Tibial artery (tissue), 4 donors: Measurements from ENCODE around the gene RBX1.

Experiments
- DNase-seq, 2 donors: peaks; one replicate each; pipeline ENCODE4 v3.0.0-alpha.2; 2019
- H3K27ac ChIP-seq, 2 donors: fragments of 200-600 bp; sonication (generic) in 1 of 2; 1 replicate in 1 of 2; 2 replicates in 1 of 2; pipeline ENCODE4 v1.5.1; 2018 to 2019; ENCODE audit warnings: mild to moderate bottlenecking in 1 of 2
- H3K27me3 ChIP-seq, 2 donors: fragments of 200-600 bp; sonication (generic) in 1 of 2; one replicate each; pipeline versions ENCODE4 v1.5.1 to v1.6.0; 2016 to 2019
- H3K36me3 ChIP-seq, 3 donors: fragments of 200-600 bp; sonication (generic) in 2 of 3; one replicate each; pipeline ENCODE4 v1.5.1; 2016 to 2019; ENCODE audit warnings: mild to moderate bottlenecking in 2 of 3
- H3K4me1 ChIP-seq, 4 donors: fragments of 200-600 bp; sonication (generic) in 2 of 4; 1 replicate in 3 of 4; 2 replicates in 1 of 4; pipeline ENCODE4 v1.5.1; 2016 to 2019
- H3K4me3 ChIP-seq, 2 donors: fragments of 200-600 bp; sonication (generic) in 1 of 2; 1 replicate in 1 of 2; 2 replicates in 1 of 2; pipeline ENCODE4 v1.5.1; 2018 to 2019; ENCODE audit warnings: mild to moderate bottlenecking in 2 of 2
- H3K9me3 ChIP-seq, 3 donors: fragments of 200-600 bp; sonication (generic) in 1 of 3; one replicate each; pipeline ENCODE4 v1.5.1; 2016 to 2019
- intact Hi-C: fragments of 100-400 bp; cut with DNase I; formaldehyde crosslinking; loops from one replicate; pipeline ENCODE4 v1.15.0; 2023; ENCODE audit warnings: low total_unique reads
- TF ChIP-seq, protein P1 (sequence below), 2 experiments: fragments of 200-600 bp in 1 of 2; fragments of 450-650 bp in 1 of 2; IDR thresholded peaks; one replicate each; pipeline ENCODE4 v1.5.1; 2017 to 2019; ENCODE audit warnings: antibody characterized with exemption in 2 of 2, mild to moderate bottlenecking in 1 of 2, moderate library complexity in 1 of 2

Gene RBX1

DNA sequence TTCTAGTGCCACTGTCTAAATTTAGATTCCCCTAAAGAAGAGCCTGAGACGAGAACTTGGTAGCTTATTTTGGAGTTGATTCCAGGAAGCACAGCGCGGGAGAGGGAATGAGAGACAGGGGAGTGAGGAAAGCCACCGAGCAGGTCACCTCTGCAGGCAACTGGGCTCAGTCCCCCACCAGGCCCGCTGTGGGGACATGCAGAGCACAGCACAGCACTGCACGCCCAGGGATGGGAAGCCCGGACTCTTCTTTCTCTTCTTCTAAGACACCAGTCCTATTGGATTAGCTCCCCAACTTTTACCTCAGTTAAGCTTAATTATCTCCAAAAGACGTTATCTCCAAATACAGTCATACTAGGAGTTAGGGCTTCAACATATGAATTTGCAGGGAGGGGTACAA, 28.7 kb downstream of the RBX1 start:
- DNase-seq, result no peak
- Histone ChIP-seq H3K9me3 (no peaks in the 10 kb centered on the region), H3K4me3 (no peak overlapping the region), H3K4me1 (no peaks in the 10 kb centered on the region), H3K36me3 (no peaks in the 10 kb centered on the region), H3K27ac (no peak overlapping the region), H3K27me3 (no peaks in the 10 kb centered on the region)
- TF ChIP-seq, protein P1, sequence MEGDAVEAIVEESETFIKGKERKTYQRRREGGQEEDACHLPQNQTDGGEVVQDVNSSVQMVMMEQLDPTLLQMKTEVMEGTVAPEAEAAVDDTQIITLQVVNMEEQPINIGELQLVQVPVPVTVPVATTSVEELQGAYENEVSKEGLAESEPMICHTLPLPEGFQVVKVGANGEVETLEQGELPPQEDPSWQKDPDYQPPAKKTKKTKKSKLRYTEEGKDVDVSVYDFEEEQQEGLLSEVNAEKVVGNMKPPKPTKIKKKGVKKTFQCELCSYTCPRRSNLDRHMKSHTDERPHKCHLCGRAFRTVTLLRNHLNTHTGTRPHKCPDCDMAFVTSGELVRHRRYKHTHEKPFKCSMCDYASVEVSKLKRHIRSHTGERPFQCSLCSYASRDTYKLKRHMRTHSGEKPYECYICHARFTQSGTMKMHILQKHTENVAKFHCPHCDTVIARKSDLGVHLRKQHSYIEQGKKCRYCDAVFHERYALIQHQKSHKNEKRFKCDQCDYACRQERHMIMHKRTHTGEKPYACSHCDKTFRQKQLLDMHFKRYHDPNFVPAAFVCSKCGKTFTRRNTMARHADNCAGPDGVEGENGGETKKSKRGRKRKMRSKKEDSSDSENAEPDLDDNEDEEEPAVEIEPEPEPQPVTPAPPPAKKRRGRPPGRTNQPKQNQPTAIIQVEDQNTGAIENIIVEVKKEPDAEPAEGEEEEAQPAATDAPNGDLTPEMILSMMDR (IDR thresholded peaks at IDR 0.05), result no peak
- intact Hi-C loops, result no loop called here

DNA sequence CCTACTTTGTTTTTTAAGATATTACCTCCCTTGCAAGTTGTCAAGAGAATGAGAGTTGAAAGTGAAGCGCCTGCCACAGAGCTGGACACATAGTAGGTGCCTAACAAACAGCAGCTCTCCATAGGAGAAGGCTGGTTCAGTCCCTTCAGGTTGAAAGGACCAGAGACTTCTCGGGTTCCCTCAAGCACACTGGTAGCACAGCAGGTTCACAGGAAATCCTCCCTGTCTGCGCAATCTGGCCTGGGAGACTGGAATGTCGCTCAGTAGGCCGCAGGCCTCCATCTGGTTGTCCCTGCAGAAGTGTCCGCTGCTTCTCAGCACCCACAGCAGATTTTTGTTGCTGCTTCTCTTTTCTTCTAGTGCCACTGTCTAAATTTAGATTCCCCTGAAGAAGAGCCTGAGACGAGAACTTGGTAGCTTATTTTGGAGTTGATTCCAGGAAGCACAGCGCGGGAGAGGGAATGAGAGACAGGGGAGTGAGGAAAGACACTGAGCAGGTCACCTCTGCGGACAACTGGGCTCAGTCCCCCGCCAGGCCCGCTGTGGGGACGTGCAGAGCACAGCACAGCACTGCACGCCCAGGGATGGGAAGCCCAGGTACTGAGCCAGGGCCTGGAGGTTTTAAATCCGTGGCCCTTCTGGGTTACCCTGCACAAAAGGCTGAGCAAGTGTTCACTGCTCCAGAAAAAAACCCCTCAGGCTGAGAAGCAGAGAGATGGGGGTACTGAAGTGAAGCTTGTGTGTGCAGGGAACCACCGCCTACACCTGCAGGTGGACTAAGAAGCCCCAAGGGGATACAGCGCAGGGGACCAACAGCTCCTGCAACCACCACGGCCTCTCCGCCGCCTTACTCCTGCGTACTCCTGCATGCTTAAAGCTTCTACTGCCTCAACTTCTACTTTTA, 31.6 kb downstream of the RBX1 start:
- no peak overlapping the region for H3K27ac ChIP-seq
- H3K27me3 ChIP-seq, result no peaks in the 10 kb centered on the region
- H3K4me1 ChIP-seq, result no peaks in the 10 kb centered on the region
- TF ChIP-seq, protein P1 (IDR thresholded peaks at IDR 0.05), result no peak
- no peak overlapping the region for H3K4me3 ChIP-seq
- DNase-seq, result no peak
- no peaks in the 10 kb centered on the region for H3K9me3 ChIP-seq
- intact Hi-C loops, result no loop called here
- H3K36me3 ChIP-seq, result no peaks in the 10 kb centered on the region

DNA sequence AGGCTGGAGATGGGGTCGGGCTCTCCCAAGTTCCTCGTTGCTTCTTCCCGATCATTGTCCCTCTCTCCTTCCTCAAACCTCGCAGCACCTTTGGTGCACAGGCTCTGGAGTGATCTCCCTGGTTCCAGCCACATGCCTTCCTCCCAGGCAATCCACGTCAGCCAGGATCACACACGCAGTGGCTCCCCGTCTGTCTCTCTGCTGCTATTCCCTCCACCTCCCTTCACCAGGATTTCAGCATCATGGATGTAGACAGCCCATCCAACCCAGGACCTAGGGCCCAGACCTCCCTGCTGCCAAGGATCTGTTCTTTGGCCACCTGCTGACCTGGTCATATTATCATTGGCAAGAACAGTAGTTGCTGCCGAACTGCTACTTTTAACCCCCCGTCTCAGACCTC, 40.1 kb downstream of the RBX1 start:
- Histone ChIP-seq H3K36me3 (no peaks in the 10 kb centered on the region), H3K27me3 (peaks cover 0 to 34% of the 10 kb centered on the region in 2 donors), H3K27ac (no peak overlapping the region), H3K9me3 (no peaks in the 10 kb centered on the region), H3K4me3 (no peak overlapping the region), H3K4me1 (no peaks in the 10 kb centered on the region)
- DNase-seq, result no peak
- TF ChIP-seq, protein P1 (IDR thresholded peaks at IDR 0.05), result no peak
- intact Hi-C loops, result no loop called here

DNA sequence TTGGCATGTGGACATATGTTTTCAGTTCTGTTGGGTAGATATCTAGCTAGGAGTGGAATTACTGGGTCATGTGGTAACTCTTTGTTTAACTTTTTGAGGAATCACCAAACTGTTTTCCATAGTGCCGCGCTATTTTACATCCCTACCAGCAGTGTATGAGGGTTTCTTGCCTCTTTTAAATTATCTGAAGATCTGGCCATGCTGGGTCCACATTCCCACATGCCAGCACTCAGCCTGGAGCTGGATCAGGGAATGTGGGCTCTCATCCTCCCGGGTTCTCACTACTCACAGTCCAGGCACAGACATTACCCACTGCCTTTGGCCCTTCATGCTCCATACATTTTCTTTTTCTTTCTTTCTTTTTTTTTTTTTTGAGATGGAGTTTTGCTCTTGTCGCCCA, 44.6 kb downstream of the RBX1 start:
- no peak for DNase-seq
- H3K4me1 ChIP-seq, result no peaks in the 10 kb centered on the region
- H3K36me3 ChIP-seq, result no peaks in the 10 kb centered on the region
- no peak overlapping the region for H3K4me3 ChIP-seq
- no peak overlapping the region for H3K27ac ChIP-seq
- H3K9me3 ChIP-seq, result no peaks in the 10 kb centered on the region
- TF ChIP-seq, protein P1 (IDR thresholded peaks at IDR 0.05), result no peak
- intact Hi-C loops, result no loop called here
- H3K27me3 ChIP-seq, result peaks cover 0 to 27% of the 10 kb centered on the region in 2 donors

DNA sequence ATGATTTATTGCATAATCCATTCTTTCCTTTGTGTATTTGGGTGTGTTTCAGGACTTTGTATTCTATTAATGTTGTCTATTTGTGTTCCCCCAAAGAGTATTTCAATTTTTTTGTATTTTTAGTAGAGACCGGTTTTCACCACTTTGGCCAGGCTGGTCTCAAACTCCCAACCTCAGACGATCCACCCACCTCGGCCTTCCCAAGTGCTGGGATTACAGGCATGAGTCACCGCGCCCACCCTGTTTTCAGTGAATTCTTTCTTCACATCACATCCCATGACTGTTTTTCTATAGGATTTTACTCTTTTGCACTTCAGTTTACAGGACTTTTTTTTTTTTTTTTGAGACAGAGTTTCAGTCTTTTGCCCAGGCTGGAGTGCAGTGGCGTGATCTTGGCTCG, 46.3 kb downstream of the RBX1 start:
- H3K4me1 ChIP-seq, result no peaks in the 10 kb centered on the region
- TF ChIP-seq, protein P1 (IDR thresholded peaks at IDR 0.05), result no peak
- peaks cover 0 to 10% of the 10 kb centered on the region in 2 donors for H3K27me3 ChIP-seq
- no peak overlapping the region for H3K27ac ChIP-seq
- intact Hi-C loops, result no loop called here
- no peak overlapping the region for H3K4me3 ChIP-seq
- no peak for DNase-seq
- H3K36me3 ChIP-seq, result no peaks in the 10 kb centered on the region
- H3K9me3 ChIP-seq, result no peaks in the 10 kb centered on the region
